Measurements from ENCODE around the gene FAT2. TPM values are rescaled to one million over a fixed set of nuclear protein-coding genes. Genes with fewer than 3 reads are reported as not detected.

FAT2 gene
- total RNA-seq, 1 experiment from 2014 or later, result not detected

DNA sequence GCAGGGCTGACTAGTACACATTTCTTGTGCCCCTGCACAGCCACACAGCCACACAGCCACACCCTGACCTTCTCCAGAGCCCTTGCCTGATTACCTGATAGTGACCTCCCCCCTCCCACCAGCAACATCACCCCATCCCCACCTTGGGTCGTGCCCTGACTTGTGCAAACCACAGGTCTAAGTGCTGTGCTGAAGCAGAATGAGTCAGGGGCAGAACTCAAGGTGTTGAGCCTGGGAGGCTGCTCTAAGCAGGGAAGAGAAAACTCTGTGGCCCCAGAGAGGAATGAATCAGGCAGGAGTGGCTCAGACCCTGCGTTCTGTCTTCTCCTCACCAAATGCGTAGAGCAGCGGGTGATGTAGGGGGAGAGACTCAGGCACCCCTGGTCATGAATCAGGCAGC is 24.3 kb upstream of the FAT2 start:
- H3K4me3 ChIP-seq (ENCODE audit: low read depth, low read length, poor library complexity, severe bottlenecking), result no peak overlapping the region
- BruUV-seq (replicated peaks), result no TSS peak
- H3K27ac ChIP-seq (ENCODE audit: low read depth, low read length, poor library complexity, severe bottlenecking), result no peak overlapping the region
- intact Hi-C loops (cut with micrococcal nuclease; ENCODE audit: unreplicated experiment), result no loop called here
- H3K27me3 ChIP-seq (replicated peaks; ENCODE audit: insufficient read depth, low read depth, low read length, poor library complexity), result peaks cover 4% of the 10 kb centered on the region
- TF ChIP-seq, protein P1, sequence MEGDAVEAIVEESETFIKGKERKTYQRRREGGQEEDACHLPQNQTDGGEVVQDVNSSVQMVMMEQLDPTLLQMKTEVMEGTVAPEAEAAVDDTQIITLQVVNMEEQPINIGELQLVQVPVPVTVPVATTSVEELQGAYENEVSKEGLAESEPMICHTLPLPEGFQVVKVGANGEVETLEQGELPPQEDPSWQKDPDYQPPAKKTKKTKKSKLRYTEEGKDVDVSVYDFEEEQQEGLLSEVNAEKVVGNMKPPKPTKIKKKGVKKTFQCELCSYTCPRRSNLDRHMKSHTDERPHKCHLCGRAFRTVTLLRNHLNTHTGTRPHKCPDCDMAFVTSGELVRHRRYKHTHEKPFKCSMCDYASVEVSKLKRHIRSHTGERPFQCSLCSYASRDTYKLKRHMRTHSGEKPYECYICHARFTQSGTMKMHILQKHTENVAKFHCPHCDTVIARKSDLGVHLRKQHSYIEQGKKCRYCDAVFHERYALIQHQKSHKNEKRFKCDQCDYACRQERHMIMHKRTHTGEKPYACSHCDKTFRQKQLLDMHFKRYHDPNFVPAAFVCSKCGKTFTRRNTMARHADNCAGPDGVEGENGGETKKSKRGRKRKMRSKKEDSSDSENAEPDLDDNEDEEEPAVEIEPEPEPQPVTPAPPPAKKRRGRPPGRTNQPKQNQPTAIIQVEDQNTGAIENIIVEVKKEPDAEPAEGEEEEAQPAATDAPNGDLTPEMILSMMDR (conservative IDR thresholded peaks at IDR 0.05; ENCODE audit: low read depth, low read length), result no peak
- TF ChIP-seq EZH2 (IDR thresholded peaks at IDR 0.05; ENCODE audit: borderline replicate concordance, low read depth, low read length, poor library complexity, severe bottlenecking), result no peak
- no peaks in the 10 kb centered on the region for H3K4me1 ChIP-seq (ENCODE audit: insufficient read depth, low read length, poor library complexity, severe bottlenecking)
- H3K36me3 ChIP-seq (ENCODE audit: insufficient read depth, low read length, poor library complexity, severe bottlenecking), result no peaks in the 10 kb centered on the region
- ChIA-PET POLR2A (ENCODE audit: low non-redundant PET) (no interaction called here), CTCF (interaction anchor here (0.6 kb wide), 1 partner anchor 711 kb away, joined by 3 read pairs; the partner anchor contains the start of gene ZNF300)
- H3K9me3 ChIP-seq (ENCODE audit: low read depth, low read length, poor library complexity, severe bottlenecking), result no peaks in the 10 kb centered on the region
- DNase-seq (ENCODE audit: low spot score), result no peak

DNA sequence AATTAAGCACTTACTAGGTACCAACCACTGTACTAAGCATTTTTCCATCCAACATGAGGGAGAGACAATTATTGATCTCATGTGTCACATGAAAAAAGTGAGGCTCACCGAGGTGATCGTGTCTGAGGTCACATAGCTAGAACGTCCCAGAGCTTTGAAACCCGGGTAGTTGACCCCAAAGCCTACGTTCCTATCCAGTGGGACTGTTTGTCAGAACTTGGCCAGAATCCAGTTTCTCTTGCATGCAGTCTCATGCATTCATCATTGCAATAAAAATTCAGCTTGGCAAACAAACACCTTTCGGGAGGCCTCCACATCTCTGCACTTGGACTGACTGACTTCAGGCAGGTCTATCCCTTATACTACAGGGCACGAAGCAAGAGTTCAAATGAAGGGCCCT is 23.4 kb upstream of the FAT2 start:
- Histone ChIP-seq H3K4me1 (ENCODE audit: insufficient read depth, low read length, poor library complexity, severe bottlenecking) (no peaks in the 10 kb centered on the region), H3K36me3 (ENCODE audit: insufficient read depth, low read length, poor library complexity, severe bottlenecking) (no peaks in the 10 kb centered on the region), H3K9me3 (ENCODE audit: low read depth, low read length, poor library complexity, severe bottlenecking) (no peaks in the 10 kb centered on the region), H3K27me3 (replicated peaks; ENCODE audit: insufficient read depth, low read depth, low read length, poor library complexity) (peaks cover 8% of the 10 kb centered on the region), H3K4me3 (ENCODE audit: low read depth, low read length, poor library complexity, severe bottlenecking) (no peak overlapping the region), H3K27ac (ENCODE audit: low read depth, low read length, poor library complexity, severe bottlenecking) (no peak overlapping the region)
- ChIA-PET CTCF (no interaction called here), POLR2A (ENCODE audit: low non-redundant PET) (no interaction called here)
- BruUV-seq (replicated peaks), result no TSS peak
- no peak for DNase-seq (ENCODE audit: low spot score)
- intact Hi-C loops (cut with micrococcal nuclease; ENCODE audit: unreplicated experiment), result no loop called here
- TF ChIP-seq, protein P1 (conservative IDR thresholded peaks at IDR 0.05; ENCODE audit: low read depth, low read length), result no peak
- TF ChIP-seq EZH2 (IDR thresholded peaks at IDR 0.05; ENCODE audit: borderline replicate concordance, low read depth, low read length, poor library complexity, severe bottlenecking), result no peak

DNA sequence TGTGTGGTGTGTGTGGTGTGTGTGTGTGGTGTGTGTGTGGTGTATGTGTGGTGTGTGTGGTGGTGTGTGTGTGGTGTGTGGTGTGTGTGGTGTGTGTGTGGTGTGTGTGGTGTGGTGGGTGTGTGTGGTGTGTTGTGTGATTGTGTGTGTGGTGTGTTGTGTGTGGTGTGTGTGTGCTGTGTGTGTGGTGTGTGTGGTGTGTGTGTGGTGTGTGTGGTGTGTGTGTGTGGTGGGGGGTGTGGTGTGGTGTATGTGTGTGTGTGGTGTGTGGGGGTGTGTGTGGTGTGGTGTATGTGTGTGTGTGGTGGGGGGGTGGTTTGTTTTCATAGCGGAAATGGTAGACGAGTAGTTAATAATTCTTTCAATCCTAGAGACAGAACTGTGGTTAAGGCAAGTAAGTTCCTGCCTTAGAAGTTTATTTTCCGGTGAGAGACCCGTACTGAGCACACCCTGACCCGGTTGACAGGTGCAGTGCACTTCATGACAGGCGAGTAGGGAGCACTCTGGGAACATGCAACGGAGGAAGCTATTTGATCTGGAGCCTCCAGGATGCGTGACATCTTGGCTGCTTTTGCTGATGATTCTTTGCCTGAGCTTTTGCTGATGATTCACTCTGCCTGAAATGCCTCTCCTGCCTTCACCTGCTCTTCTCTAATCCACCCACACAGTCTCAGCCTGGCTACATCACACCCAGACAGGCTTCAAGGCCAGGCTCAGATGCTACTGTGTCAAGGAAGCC is 21.7 kb upstream of the FAT2 start:
- no peaks in the 10 kb centered on the region for H3K9me3 ChIP-seq (ENCODE audit: low read depth, low read length, poor library complexity, severe bottlenecking)
- no peak overlapping the region for H3K4me3 ChIP-seq (ENCODE audit: low read depth, low read length, poor library complexity, severe bottlenecking)
- intact Hi-C loops (cut with micrococcal nuclease; ENCODE audit: unreplicated experiment), result no loop called here
- no peak for TF ChIP-seq EZH2 (IDR thresholded peaks at IDR 0.05; ENCODE audit: borderline replicate concordance, low read depth, low read length, poor library complexity, severe bottlenecking)
- TF ChIP-seq, protein P1 (conservative IDR thresholded peaks at IDR 0.05; ENCODE audit: low read depth, low read length), result no peak
- H3K36me3 ChIP-seq (ENCODE audit: insufficient read depth, low read length, poor library complexity, severe bottlenecking), result no peaks in the 10 kb centered on the region
- no TSS peak for BruUV-seq (replicated peaks)
- ChIA-PET POLR2A (ENCODE audit: low non-redundant PET) (no interaction called here), CTCF (no interaction called here)
- DNase-seq (ENCODE audit: low spot score), result no peak
- no peaks in the 10 kb centered on the region for H3K4me1 ChIP-seq (ENCODE audit: insufficient read depth, low read length, poor library complexity, severe bottlenecking)
- peaks cover 8% of the 10 kb centered on the region for H3K27me3 ChIP-seq (replicated peaks; ENCODE audit: insufficient read depth, low read depth, low read length, poor library complexity)
- no peak overlapping the region for H3K27ac ChIP-seq (ENCODE audit: low read depth, low read length, poor library complexity, severe bottlenecking)
